Posterior vena cava (tissue), 2 donors: ENCODE measurements around the gene HS6ST3. TPM values are rescaled to one million over a fixed set of nuclear protein-coding genes. Genes with fewer than 3 reads are reported as not detected.

Experiments used
- DNase-seq: peaks from one replicate; pipeline ENCODE4 v3.0.0-alpha.2; 2020; ENCODE audit warnings: low spot score
- intact Hi-C, 2 donors: fragments of 100-400 bp; cut with DNase I; formaldehyde crosslinking; loops; one replicate each; pipeline versions ENCODE4 v1.14.1 to v1.14.2; 2022 to 2023
- total RNA-seq, 2 donors: library from RNA; stranded (reverse); fragmentation: NEBNext Ultra II Directional; extraction: Animal tissue kit (Norgen Biotek cat#: 25700); gene quantifications; one replicate each; pipeline ENCODE4 v1.2.1, GENCODE V29; 2021
- donor health status: DM: yes; HTN: yes; CAD: no.
- donor health status: DM: yes; HTN: yes; CAD: no.

HS6ST3 gene
- total RNA-seq, 2 donors from 2014 or later, result 2.6 to 5.0 TPM

DNA sequence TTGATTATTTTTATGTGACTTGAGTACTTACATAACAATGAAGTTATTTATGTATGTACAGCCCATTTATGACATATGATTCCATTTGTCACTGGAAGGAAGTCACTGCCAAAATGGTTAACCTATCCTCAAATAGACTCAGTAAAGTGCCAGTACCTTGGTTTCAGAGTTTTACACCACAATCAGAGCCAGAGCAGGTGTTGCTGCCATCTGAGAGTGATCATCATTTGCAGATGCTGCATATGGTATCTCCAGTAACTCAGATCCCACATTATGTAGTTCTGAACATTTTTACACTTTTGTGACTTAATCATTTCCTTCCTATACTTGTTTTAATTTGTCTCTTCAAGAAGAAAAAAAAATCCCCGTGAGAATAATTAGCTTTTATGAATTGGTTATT, 313.3 kb downstream of the HS6ST3 start:
- DNase-seq, result no peak
- intact Hi-C loops, result no loop called here

DNA sequence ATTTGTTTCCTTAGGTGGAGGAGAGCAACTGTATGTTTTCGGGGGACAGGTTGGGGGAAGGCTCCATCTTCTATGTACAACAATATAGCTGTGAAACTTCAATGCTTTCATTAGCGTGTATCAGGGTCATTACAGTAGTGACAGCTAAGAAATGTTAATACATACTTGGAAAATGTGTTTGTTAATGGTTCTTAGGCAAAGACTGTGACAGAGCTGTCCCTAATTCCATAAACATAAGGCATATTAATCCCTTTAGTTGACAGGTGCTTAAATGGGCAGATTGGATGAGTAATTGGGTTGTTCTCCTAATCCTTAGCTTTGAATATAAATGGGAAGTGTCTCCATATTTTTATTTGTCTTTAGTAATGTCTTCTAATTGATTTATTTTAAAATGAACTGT, 313.7 kb downstream of the HS6ST3 start:
- DNase-seq, result no peak
- intact Hi-C loops, result no loop called here

DNA sequence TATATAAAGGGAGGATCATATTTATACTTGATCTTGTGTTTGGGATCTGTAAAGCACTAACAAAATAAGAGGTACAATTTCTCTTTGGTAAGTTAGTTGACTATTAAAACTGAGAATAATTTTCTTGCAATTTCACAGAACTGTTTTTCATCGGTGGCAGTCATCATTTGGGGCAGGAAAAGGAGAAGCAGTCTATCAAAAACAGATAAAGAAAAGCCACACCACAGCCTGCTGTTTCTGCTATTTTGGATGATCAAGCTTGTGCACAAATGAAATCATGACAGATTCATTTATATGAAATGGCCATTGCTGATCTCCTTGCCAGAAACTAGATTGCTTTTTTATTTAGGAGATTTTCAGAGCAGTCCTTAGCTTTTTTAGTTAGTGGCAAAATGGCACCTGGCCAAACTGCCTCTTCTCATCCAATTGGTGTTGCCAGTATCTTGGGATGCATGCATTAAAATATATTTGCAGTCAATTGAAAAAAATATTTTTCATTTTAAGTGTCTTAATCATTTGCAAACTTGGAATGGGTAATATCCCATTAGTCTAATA, 326.0 kb downstream of the HS6ST3 start:
- intact Hi-C loops, result no loop called here
- no peak for DNase-seq

- DNase-seq, result no peak
- intact Hi-C loops, result no loop called here
Observed at GRCh38 chr13:96417939-96418685, 328.2 kb downstream of the HS6ST3 start.

DNA sequence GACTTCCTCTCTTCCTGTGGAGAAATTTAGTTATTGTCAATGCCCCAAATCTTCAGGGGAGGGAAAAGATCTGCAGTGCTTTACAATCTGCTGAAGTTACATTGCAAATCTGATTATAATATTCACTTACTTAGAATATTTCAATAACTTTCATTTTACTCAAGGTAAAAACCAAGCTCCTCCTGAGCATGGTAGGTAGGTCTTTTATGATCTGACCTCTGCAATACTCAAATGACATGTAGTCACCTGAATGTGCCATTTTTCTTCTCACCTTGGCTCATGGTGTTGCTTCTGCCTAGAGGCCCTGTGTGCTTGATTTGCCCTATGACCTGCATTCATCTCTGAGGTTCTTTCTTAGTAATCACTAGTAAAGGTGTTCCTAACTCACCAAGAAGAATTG, 331.4 kb downstream of the HS6ST3 start:
- intact Hi-C loops, result no loop called here
- DNase-seq, result no peak

- intact Hi-C loops, result no loop called here
- no peak for DNase-seq
Observed at GRCh38 chr13:96422002-96422401, 332.1 kb downstream of the HS6ST3 start.

- intact Hi-C loops, result no loop called here
- DNase-seq, result no peak
Observed at GRCh38 chr13:96426167-96426566, 336.3 kb downstream of the HS6ST3 start.

- no peak for DNase-seq
- intact Hi-C loops, result no loop called here
Observed at GRCh38 chr13:96428911-96429310, 339.0 kb downstream of the HS6ST3 start.

- DNase-seq, result no peak
- intact Hi-C loops, result no loop called here
Observed at GRCh38 chr13:96431044-96431581, 341.2 kb downstream of the HS6ST3 start.

DNA sequence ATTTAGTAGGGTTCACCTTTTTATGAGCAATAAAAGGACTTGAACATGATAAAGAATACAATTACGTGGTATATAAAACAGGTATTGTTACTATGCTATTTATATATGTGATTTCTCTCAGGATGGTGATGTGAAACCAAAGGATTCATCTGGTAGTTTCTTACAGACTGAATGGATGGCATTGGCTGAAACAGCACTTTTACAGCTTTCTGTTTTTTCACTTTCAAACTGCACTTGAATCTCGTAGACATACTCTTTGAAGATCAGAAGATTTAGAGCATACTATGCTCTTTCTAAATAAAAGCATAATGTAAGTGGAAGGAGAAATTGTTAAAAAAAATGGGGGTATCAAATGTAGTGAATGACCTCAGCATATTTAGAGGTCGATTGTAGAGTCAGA, 354.8 kb downstream of the HS6ST3 start:
- no peak for DNase-seq
- intact Hi-C loops, result no loop called here

GRCh38 chr13:96449920-96450319, 360.0 kb downstream of the HS6ST3 start:
- intact Hi-C loops, result no loop called here
- DNase-seq, result no peak

GRCh38 chr13:96450326-96451020, 360.6 kb downstream of the HS6ST3 start:
- DNase-seq, result no peak
- intact Hi-C loops, result no loop called here

DNA sequence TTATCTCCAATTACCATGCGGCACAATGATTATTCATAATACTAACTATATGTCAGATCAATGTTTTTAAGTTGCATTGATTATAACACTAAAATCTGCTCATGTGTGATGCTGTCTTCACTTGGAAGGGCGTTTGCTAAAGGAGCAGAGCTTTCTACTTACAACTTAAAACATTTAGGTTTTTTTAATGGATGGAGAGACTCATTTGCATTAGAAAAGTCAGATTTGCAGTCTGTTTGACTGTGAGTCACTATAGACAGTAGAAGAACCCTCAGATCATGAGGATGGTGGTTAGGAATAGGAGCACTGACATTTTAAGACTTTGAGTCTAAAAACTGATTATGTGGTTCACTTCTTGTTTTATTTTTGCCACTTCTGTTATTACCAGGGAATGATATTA, 364.6 kb downstream of the HS6ST3 start:
- DNase-seq, result no peak
- intact Hi-C loops, result no loop called here

DNA sequence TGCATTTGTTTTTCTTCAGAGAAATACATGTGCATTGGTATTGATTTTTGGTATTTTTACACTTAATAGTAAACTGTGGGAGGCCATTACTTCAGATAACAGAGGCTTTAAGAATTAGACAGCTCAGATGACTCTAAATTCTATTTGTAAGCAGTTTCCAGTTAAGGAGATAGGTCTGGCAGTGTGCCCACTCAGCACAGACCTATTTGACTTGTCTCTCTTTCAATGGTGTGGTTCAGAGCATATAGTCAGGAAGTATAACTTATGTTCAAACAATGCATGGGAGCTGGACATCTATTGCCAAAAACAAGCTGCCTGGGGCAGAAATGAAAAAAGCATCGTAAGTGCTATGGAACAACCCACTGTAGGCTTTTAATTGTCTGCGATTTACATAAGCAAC, 370.7 kb downstream of the HS6ST3 start:
- intact Hi-C loops, result no loop called here

GRCh38 chr13:96473526-96474180, 383.7 kb downstream of the HS6ST3 start:
- intact Hi-C loops, result no loop called here

More for the DNA sequence above, 370.7 kb downstream of the HS6ST3 start:
- DNase-seq, result no peak

GRCh38 chr13:96474181-96474557, 384.3 kb downstream of the HS6ST3 start:
- DNase-seq, result no peak
- intact Hi-C loops, result no loop called here

More at GRCh38 chr13:96473526-96474180, 383.7 kb downstream of the HS6ST3 start:
- DNase-seq, result no peak

DNA sequence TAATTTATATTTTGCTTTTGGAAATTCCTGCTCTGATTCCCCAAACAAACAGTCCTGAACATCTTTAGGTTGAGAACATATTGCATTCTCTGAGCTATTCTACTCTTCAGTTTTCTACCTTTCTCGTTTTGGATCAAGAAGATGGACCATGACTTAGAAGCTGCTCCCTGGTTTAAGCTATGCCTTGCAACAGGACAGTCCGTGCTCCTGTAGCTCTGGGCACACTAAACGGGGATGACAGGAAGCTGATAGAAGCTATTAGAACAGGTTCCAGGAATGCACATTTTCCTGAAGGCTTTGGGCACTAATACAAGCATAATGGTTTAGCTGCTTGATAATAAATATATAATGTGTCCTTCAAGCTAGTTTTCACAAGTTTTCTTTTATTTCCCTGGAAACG, 385.2 kb downstream of the HS6ST3 start:
- intact Hi-C loops, result no loop called here

DNA sequence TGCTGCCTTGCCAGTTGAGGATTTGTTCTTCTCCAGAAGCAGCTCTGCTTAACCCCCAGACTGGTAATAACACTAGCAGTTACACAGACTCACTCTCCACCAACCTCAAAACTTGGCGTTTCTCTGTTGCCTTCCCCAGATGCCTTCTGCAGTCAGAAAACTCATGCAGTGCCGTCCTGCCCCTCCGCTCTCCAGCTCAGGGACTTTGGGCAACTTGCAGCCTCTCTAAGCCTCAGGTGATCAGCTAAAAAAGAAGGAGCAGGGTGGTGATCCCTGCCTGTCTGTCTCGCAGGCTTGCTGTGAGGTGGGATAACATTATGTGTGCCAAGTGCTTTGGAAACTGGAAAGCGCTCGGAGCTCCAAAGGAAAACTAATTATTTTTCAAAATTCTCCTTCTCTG, 391.6 kb downstream of the HS6ST3 start:
- no peak for DNase-seq
- intact Hi-C loops, result no loop called here

More for the DNA sequence above, 385.2 kb downstream of the HS6ST3 start:
- no peak for DNase-seq

DNA sequence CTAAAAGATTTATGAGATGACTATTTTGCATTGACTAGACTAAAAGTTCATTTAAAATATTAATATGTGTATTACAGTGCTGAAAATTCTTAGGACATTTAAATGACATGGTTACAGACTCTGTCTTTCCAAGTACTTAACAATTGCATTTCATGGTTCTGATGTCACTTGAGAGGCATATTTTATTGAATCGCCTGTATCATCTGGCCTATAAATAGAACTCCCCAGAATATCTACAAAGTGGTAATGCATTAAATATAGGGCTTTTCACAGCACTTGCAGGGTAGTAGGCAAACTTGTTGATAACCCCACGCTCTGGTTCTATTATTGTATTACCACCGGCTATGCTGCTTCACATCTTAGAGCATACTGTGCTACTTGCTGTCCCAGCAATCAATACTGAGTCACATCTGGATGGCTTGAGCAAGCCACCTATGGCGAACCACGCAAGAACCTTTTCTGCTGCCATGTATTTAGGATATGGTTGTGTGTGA, 400.6 kb downstream of the HS6ST3 start:
- intact Hi-C loops, result no loop called here

DNA sequence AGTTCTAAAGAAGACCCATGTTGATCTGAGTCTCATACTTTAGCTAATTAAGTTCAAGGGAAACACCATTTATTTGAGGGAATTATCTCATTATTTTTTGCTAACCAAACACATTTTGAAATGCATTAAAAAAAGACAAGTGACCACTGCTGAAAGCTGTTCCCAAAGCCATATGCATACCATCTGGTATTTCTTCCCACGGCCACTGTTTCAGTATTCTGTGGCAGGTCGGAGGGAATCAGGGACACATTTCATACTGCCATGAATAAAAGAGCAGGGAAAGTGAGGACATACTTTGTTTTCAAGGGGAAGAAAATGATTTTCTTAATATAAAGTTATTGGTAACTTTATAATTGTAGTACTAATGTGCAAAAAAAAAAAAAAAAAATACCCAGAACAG, 401.2 kb downstream of the HS6ST3 start:
- no peak for DNase-seq
- intact Hi-C loops, result no loop called here

More for the DNA sequence above, 400.6 kb downstream of the HS6ST3 start:
- no peak for DNase-seq
